HG03175 (cell line): ENCODE measurements around the gene ZNF672.
A peak's percentile ranks its signal among the peaks of the same experiment; 100 is the strongest.
"Not testable (repeated sequence)": the region's sequence is repeated elsewhere in the genome, so short reads cannot be mapped to it uniquely, and the experiment has no call there.

ENCODE experiments used
- ATAC-seq: cut with Tn5 transposase; IDR thresholded peaks from one replicate; pipeline ENCODE4 v1.9.1; 2021; ENCODE audit warnings: mild to moderate bottlenecking, moderate library complexity; ENCODE audit not compliant: unreplicated experiment

ZNF672 gene

GRCh38 chr1:248852481-248853405 is 14.7 kb downstream of the ZNF672 start:
- peak; percentile 39 for ATAC-seq

DNA sequence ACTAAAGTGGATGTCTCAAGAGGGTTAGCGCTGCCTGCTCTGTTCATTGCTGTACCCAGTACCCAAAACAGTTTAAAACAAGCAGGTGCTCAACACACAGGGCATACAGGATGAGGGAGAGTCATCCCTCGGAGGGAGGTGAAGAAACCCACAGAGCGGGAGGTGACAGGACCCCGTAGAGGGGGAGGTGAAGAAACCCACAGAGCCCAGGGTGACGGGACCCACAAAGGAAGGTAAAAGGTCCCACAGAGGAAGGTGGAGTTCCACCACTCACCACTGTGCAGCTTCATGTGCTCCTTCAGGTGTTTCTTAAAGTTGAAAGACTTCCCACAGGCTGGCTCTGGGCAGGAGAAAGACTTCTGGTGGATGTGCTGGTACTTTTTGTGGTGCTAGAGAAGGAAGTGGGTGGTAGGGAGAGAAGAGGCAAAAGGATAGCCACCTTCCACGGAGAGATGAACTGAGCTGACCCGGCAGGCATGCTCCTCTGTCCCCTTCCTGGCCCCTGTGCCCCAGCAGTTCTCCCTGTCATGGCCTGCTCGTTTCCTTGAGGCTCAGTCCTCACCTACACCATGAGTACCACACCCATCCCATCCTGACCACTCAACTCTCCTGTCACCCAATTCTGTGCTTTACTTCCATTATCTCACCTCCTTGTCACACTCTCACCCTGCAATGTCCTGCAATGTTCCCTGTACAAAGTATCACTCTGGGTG is 15.8 kb downstream of the ZNF672 start:
- ATAC-seq, result no peak

- no peak for ATAC-seq
Measured at GRCh38 chr1:248855580-248855979, 17.6 kb downstream of the ZNF672 start.

DNA sequence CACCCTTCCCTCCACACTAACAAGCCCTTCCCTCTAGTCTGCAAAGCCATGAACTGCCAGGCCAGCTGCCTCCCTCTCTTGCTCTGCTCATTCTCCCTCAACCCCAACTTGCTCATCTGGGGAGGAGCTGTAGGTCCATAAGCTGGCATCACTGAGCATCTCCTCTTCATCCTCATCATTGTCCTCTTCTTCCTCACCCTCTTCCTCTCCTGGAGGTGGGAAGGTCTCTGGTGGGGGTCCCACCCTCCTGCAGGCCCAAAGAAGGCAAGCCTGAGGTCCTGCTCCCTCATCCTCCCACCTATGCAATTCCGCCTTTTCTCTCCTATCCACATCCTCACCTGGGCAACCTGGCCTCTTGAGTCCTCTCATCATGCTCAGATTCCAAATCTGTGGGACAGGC is 18.2 kb downstream of the ZNF672 start:
- ATAC-seq, result no peak

DNA sequence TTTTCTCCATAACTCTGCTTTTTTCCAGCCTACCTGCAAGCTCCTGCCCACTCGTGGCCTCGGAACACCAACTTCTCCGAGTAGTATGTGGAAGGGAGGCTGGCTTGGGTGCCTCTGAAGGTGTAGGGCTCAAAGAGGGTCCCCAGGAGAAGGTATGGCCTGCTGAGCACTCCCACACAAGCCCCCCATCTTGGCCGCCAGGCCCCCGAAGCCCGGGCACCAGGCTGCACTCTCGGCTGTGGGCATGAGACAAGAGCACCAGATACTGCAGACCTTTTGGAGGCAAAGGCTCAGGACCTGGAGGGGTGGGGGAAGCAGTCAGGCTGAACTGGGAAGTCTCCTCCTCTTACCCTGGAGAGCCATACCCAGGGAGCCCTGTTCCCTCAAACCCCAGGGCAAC is 19.2 kb downstream of the ZNF672 start:
- ATAC-seq, result no peak

DNA sequence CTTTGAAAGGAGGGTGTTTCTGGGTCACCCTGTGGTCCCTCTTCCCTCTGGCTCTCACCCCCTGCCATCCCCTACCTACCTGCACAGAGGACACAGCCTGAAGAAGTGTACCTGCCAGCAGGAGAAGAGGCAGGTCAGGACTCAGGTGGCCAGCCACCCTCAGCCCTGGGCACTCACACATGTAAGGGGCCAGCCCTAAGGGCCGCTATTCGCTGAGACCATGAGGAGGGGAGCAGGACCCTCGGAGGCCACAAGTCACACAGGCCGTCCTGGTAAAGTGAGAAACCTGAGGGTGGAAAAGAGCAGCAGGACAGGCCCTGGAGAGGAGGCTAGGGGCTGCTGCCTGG is 19.7 kb downstream of the ZNF672 start:
- ATAC-seq, result peak; percentile 0

GRCh38 chr1:248858096-248858890 is 20.3 kb downstream of the ZNF672 start:
- peak; percentile 42 for ATAC-seq

GRCh38 chr1:248858891-248859889 is 21.2 kb downstream of the ZNF672 start, which contains the start of gene ZNF692:
Gene ZNF692, minus strand, starts transcription at chr1:248859085. Its CDS starts 776 bp downstream, at chr1:248858309.
- peak; percentile 77 for ATAC-seq

GRCh38 chr1:248860007-248860406 is 22.0 kb downstream of the ZNF672 start:
- no peak for ATAC-seq

GRCh38 chr1:248861616-248862015 is 23.6 kb downstream of the ZNF672 start:
- no peak for ATAC-seq

DNA sequence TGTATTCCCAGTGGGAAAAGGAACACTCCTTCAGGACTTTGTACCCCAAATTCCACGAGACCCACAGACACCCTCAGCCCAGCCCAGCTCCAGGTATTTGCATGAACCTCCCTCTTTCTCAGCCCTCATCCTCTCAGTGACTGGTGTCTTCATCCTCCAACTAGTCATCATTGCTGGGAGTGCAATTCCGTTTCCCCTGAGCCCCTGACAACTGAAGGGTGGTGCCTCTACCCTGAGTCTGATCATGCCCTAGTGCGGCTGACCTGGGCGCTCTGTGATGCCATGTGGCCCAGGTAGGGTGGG is 24.6 kb downstream of the ZNF672 start:
- peak; percentile 7 for ATAC-seq

GRCh38 chr1:248862998-248863881 is 25.2 kb downstream of the ZNF672 start:
- peak; percentile 63 for ATAC-seq

- ATAC-seq, result no peak
Measured at GRCh38 chr1:248871837-248872401, 33.9 kb downstream of the ZNF672 start.

GRCh38 chr1:248872752-248873408 is 34.9 kb downstream of the ZNF672 start:
- ATAC-seq, result peak; percentile 39

GRCh38 chr1:248873409-248873992 is 35.5 kb downstream of the ZNF672 start:
- ATAC-seq, result peak; percentile 79

DNA sequence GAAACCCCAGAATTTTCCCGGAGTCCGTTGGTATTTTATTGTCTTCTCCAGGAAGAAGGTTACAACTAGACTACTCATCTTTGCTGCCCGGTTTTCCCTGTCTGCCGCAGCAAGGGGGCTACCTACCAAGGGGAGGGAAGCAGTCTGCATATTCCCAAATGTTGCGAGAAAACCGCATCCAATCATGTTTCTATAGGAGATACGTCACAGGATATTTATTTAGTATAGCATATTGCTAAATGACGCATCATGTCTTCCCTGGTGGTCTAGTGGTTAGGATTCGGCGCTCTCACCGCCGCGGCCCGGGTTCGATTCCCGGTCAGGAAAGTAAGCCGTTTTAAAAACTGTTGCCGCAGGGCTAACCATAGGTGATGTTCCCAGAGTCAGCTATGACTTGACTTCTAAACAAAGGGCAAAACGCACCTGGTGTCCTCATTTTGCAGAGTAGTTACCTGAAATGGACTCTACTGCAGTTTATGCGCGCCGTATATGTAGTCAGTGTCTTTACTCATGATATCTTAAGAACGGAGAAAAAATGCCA is 36.0 kb downstream of the ZNF672 start:
- peak; percentile 68 for ATAC-seq

- no peak for ATAC-seq
Measured at GRCh38 chr1:248881261-248881660, 43.2 kb downstream of the ZNF672 start.

DNA sequence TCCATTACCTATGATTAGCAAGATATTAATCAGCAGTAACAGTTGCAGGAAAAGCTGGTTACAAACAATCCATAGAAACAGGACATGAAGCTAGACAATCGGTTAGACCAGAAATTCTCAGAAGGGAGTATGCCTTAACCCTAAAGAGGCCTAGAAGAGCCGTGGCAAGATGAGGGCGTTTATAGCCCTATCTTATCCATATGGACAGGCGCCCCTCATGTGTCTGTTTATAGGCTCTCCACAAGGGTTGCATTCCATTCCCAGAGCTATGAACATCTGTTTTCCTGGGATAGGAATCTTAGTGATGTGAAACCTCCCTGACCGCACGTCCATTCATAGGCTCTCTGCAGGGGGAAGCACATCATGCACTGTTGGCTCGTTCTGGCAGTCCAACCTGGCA is 44.4 kb downstream of the ZNF672 start:
- not testable (repeated sequence) for ATAC-seq
